Spleen (tissue), 7 donors: Measurements from ENCODE around the gene NRXN2.

ENCODE experiments used
- POLR2A ChIP-seq, 3 donors: fragments of 450-650 bp; IDR thresholded peaks; one replicate each; pipeline ENCODE4 v1.5.1; 2017; ENCODE audit warnings: antibody characterized with exemption in 3 of 3, mild to moderate bottlenecking in 1 of 3
- TF ChIP-seq, protein P1 (sequence below), 11 experiments: fragments of 200-600 bp in 7 of 11; fragments of 450-650 bp in 4 of 11; sonication (generic) in 4 of 11; IDR thresholded peaks in 8 of 11; conservative IDR thresholded peaks in 3 of 11; 1 replicate in 7 of 11; 2 replicates in 4 of 11; pipeline versions ENCODE4 v1.4.0 to v1.8.0; 2016 to 2021; ENCODE audit warnings: antibody characterized with exemption in 11 of 11, inconsistent platforms in 4 of 11, mild to moderate bottlenecking in 1 of 11
- donor health status: DM: no; HTN: no; CAD: no; lungs with moderate emphysema.
- donor health status: DM: no; HTN: no; CAD: no.
- donor health status: DM: no; HTN: no; CAD: no.

DNA sequence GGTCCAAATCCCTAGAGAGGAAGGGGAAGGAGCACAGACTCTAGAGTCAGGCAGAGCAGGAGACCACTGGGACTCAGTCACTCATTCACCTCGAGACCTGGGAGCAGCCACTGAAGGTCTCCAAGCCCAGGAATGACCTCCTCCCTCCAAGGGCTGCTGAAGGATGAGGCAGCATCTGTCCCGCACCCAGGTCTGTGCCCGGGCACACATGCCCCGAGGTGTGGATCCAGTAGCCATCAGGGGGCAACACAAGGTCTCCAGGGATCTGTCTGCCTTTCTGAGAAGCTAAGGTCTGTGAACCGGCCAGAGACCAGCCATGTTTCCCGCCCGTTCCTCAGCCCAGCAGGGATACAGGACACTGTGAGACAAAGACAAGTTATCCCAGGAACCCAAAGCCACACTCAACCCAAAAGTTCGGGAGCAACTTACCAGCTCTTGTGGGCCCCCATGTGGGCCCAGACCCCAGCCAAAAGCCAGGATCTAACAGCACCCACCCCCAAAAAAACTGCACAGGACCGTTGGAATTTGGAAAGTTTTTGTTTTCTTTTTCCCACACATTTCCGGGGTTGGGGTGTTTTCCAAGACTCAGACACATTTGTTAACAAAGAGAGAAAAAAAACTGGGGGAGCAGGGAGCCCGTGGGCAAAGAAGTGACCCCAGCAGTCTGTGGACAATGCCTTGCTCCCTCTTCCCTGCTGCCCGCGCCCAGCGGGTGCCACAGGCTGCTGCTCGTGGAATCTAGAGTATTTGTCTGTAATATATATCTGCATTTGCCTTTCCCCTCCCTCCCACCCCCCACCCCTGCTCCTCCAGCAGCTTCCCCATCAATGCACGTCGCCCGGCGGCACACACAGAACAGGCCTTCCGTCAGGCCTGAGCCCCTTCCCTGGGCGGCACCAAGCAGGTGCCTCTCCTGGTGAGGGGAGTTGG is 117.1 kb downstream of the NRXN2 start:
- TF ChIP-seq, protein P1, sequence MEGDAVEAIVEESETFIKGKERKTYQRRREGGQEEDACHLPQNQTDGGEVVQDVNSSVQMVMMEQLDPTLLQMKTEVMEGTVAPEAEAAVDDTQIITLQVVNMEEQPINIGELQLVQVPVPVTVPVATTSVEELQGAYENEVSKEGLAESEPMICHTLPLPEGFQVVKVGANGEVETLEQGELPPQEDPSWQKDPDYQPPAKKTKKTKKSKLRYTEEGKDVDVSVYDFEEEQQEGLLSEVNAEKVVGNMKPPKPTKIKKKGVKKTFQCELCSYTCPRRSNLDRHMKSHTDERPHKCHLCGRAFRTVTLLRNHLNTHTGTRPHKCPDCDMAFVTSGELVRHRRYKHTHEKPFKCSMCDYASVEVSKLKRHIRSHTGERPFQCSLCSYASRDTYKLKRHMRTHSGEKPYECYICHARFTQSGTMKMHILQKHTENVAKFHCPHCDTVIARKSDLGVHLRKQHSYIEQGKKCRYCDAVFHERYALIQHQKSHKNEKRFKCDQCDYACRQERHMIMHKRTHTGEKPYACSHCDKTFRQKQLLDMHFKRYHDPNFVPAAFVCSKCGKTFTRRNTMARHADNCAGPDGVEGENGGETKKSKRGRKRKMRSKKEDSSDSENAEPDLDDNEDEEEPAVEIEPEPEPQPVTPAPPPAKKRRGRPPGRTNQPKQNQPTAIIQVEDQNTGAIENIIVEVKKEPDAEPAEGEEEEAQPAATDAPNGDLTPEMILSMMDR (IDR thresholded peaks at IDR 0.05 in 8 of 11, conservative IDR thresholded peaks at IDR 0.05 in 3 of 11) = no peak
- TF ChIP-seq POLR2A (IDR thresholded peaks at IDR 0.05) = no peak
